NCI-H82 (cell line): ENCODE results near the gene OSBPL6.

Experiments
- DNase-seq: peaks from one replicate; lab custom pipeline; 2025; lab: John Stamatoyannopoulos, UW

Gene OSBPL6

DNA sequence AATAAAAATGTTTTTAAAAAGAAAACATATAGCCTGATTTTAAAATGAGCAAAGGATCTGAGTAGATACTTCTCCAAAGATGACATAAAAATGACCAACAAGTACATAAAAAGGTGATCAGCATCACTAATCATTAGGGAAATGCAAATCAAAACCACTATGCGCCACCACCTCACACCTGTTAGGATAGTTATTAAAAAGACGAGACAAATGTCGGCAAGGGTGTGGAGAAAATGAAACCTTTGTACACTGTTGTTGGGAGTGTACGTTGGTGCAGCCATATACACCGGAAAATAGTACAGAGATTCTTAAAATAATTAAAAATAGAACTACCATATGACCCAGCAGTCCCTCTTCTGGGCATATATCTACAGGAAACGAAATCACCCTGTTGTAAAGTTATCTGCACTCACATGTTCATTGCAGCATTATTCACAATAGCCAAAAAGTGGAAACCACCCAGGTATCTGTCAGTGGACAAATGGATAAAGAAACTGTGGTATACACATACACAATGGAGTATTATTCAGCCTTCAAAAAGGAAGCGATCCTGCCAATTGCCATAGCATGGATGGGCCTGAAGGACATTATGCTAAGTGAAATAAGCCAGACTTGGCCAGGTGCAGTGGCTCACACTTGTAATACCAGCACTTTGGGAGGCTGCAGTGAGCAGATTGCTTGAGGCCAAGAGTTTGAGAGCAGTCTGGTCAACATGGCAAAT is 165.0 kb downstream of the OSBPL6 start:
- peak; percentile 23 for DNase-seq

- DNase-seq: peak; percentile 65
Measured at GRCh38 chr2:178361588-178361987, 167.3 kb downstream of the OSBPL6 start.

- no peak for DNase-seq
Measured at GRCh38 chr2:178363252-178363651, 168.9 kb downstream of the OSBPL6 start.

- no peak for DNase-seq
Measured at GRCh38 chr2:178365116-178365515, 170.8 kb downstream of the OSBPL6 start.

DNA sequence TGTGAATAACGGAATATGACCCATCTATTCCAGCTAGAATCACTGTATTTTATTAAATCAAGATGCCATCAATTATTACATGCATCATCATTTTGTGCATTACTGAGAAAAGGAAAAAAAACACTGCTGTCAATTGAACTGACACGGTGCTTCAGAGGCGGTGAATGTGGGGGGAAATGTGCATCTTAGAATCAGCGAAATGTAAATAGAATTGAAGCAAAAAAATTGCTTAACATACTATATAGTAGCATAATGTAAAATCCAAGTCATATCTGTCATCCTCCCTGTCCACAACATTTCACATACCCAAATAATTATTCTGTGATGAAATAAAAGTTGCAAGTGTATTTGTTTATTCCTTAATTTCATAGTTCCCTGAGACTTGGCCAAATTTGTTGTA is 172.1 kb downstream of the OSBPL6 start:
- DNase-seq: no peak

GRCh38 chr2:178367344-178367743 is 173.0 kb downstream of the OSBPL6 start:
- no peak for DNase-seq

GRCh38 chr2:178374865-178375264 is 180.6 kb downstream of the OSBPL6 start:
- no peak for DNase-seq

- no peak for DNase-seq
Measured at GRCh38 chr2:178377046-178377445, 182.7 kb downstream of the OSBPL6 start.

- no peak for DNase-seq
Measured at GRCh38 chr2:178379162-178380004, 185.1 kb downstream of the OSBPL6 start.

- no peak for DNase-seq
Measured at GRCh38 chr2:178380763-178381162, 186.5 kb downstream of the OSBPL6 start.

- DNase-seq: no peak
Measured at GRCh38 chr2:178383718-178384117, 189.4 kb downstream of the OSBPL6 start.

- DNase-seq: no peak
Measured at GRCh38 chr2:178385595-178386148, 191.4 kb downstream of the OSBPL6 start.

- no peak for DNase-seq
Measured at GRCh38 chr2:178386986-178387597, 192.8 kb downstream of the OSBPL6 start.

GRCh38 chr2:178388287-178388686 is 194.0 kb downstream of the OSBPL6 start:
- no peak for DNase-seq

- DNase-seq: no peak
Measured at GRCh38 chr2:178391701-178392100, 197.4 kb downstream of the OSBPL6 start.

DNA sequence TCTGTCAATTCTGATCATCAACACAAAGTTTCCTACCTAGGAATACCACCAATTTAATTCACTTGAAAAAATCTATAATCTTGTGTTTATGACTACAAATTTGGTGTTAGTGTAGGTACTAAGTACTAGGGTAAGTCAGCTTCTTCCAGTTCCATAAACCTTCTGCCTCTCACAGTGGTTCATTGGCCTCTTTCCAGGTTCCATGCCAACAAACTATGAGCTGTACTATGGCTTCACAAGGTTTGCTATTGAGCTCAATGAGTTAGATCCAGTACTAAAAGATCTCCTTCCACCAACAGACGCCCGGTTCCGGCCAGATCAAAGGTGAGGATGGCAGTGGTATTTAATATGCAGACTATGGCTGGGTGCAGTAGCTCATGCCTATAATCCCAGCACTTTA is 197.9 kb downstream of the OSBPL6 start:
- DNase-seq: no peak

- peak; percentile 70 for DNase-seq
Measured at GRCh38 chr2:178394859-178395258, 200.5 kb downstream of the OSBPL6 start.

- DNase-seq: peak; percentile 20
Measured at GRCh38 chr2:178395295-178395694, 201.0 kb downstream of the OSBPL6 start.

DNA sequence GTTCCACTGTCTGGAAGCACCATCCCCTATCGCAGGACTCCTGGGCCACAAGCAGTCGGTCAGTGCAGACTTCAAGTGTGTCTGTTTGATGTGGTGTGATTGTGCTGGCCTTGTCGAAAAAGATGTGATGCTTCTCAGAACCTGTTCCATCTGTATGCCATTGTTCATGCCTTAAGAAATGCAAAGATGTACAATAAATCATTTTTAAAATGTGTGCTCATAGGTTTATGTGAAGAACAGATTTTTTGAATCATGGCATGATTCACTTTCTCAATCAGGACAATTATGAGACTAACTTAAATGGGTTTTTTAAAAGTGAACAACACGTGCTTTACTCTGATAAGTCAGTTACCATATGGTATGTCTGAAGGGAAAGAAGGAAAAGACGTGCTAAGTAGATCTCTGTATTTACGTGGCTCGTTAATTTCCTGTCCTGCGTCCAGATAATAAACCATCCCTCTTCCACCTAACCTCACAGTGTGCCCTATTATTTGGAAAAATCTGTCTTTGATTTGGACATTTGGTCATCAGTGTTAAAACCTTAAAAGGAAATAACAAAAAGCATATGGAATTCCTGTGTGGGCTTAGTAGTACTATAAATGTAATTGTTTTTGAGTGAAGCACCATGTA is 201.7 kb downstream of the OSBPL6 start:
- peak; percentile 57 for DNase-seq

DNA sequence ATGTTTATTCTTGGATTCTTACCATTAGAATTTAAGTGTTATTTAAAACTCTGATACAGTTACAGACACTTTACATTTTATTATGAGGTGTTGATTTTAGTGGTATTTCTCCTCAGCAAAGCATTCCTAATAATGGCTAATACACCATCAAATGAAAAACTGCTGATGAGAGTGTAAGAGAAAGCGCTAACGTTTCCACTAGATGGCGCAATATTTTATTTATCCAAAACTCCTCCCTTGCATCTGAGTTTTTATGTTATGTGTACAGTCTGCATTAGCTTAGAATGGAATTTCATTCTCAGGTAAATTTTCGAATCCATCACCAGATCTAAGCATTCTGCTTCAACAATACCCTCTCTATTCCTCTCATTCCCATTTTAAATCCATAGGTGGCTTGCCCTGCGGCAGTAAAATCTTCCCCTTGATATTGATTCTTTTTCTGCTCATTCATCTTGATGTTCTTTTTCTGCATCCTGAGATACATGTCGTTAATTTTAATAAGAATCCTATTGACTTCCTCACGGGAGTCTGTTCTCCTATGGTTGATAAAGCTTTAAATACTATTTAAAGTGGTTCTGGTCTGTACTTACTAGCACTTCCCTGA is 202.8 kb downstream of the OSBPL6 start:
- DNase-seq: peak; percentile 86

DNA sequence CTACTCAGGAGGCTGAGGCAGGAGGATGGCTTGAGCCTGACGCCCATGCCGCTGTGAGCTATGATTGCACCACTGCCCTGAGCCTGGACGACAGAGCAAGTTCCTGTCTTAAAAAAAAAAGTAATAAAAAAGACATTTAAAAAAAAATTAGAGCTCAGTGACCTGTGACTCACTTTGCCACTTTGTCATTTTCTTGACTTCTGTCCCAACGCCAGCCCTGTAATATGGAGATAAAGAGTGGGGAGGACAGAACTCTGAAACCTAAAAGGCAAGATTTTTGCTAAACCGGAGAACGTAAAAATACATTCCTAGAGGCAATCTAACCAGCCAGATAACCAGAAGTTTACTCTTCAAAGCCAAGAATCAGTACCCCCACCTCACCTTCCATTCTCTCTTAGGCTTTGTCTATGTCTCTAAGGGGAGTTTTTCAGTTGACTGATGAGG is 207.7 kb downstream of the OSBPL6 start:
- no peak for DNase-seq
